Mononuclear cell (primary cell): Measurements from ENCODE around the gene CHST11. TPM values are rescaled to one million over a fixed set of nuclear protein-coding genes. Genes with fewer than 3 reads are reported as not detected.

Experiments used
- H3K27me3 ChIP-seq: 2 replicates; pipeline ENCODE4 v1.6.0; 2011; ENCODE audit warnings: low read length, control low read depth; ENCODE audit not compliant: insufficient read depth
- H3K4me1 ChIP-seq: 2 replicates; pipeline ENCODE4 v1.5.1; 2011; ENCODE audit warnings: mild to moderate bottlenecking, low read length, control low read depth; ENCODE audit not compliant: insufficient read depth
- H3K4me3 ChIP-seq: 2 replicates; pipeline ENCODE4 v1.5.1; 2011; ENCODE audit warnings: mild to moderate bottlenecking, low read length, moderate library complexity
- H3K9me3 ChIP-seq: 2 replicates; pipeline ENCODE4 v1.5.1; 2011; ENCODE audit warnings: low read depth, mild to moderate bottlenecking, control low read depth, low read length
- total RNA-seq: library from RNA; depleted of rRNA; stranded (reverse); fragments of >200 nt; gene quantifications from one replicate; pipeline ENCODE4 v1.2.3, GENCODE V29; 2012

The CHST11 gene
- total RNA-seq, 1 donor = 83.7 TPM

DNA sequence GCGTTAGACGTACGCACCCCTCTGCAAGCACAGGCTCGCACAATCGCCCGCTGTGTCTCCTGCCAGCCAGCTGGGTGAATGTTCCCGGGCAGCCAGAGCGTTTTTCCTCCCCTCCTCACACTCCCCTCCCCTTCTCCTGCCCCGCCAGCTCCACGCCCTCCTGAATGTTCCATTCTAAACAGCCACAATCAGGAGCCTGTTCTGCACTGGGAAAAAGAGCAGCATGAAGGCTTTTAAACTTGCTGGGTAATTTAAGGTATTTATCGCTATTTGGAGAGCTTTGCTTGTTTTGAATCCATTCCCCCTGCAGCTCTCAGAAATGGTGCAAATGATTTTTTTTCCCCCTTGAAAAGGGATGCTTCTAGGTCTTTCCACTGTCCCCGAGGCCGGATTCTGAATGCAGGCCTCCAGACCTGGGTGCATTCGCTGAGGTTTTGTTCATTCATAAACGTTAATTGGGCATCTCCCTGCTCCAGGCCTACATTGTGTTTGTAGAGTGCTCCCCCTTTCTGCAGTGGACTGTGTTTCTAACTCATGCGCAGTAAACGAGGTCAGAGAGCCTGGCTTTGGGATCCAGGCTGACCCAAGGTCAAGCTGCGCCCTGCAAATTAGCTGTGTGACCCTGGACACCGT lies 212.5 kb downstream of the CHST11 start:
- Histone ChIP-seq H3K27me3 (no peaks in the 10 kb centered on the region), H3K4me3 (no peak overlapping the region), H3K9me3 (no peaks in the 10 kb centered on the region), H3K4me1 (peaks cover 84% of the 10 kb centered on the region)

- Histone ChIP-seq H3K27me3 (no peaks in the 10 kb centered on the region), H3K9me3 (no peaks in the 10 kb centered on the region), H3K4me3 (no peak overlapping the region), H3K4me1 (peaks cover 84% of the 10 kb centered on the region)
These were observed 213.1 kb downstream of the CHST11 start for GRCh38 chr12:104669851-104670337.

DNA sequence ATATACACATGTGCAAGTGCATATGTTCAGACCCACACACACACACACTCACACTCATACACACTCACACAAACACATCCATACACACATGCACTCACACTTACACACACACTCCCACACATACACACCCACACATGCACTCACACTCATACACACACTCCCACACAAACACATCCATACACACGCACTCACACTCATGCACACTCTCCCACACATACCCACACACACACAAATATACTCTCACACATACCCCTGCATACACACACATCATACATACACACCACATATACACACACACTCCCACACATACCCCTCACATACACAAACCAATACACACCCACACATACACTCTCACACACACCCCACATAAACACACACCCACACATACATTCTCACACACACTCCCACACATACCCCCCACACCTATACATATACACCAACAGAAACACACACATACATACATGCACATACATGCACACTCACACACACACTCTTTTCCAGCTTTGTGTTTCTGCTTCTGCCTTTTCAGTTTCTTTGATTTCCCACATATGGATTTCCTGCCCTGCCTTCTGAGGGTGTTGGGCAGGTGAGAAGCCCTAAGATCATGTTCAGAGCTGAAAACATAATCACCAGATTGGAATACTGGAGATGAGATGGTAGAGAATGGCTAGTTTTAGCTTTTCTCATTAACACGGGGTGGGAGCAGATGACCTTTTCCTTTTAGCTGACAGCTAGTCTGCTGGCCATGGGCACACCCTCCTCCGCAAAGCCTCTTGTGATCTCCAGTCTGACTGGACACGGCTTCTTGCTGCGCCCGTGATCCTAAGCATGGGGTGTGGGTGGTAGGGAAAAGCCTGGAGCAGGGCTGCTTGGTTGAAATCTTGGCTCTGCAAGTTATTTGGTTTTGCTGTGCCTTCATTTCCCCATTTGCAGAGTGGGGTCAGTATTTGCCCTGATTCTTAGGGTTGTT lies 214.0 kb downstream of the CHST11 start:
- Histone ChIP-seq H3K27me3 (no peaks in the 10 kb centered on the region), H3K4me3 (no peak overlapping the region), H3K4me1 (peaks cover 85% of the 10 kb centered on the region)

DNA sequence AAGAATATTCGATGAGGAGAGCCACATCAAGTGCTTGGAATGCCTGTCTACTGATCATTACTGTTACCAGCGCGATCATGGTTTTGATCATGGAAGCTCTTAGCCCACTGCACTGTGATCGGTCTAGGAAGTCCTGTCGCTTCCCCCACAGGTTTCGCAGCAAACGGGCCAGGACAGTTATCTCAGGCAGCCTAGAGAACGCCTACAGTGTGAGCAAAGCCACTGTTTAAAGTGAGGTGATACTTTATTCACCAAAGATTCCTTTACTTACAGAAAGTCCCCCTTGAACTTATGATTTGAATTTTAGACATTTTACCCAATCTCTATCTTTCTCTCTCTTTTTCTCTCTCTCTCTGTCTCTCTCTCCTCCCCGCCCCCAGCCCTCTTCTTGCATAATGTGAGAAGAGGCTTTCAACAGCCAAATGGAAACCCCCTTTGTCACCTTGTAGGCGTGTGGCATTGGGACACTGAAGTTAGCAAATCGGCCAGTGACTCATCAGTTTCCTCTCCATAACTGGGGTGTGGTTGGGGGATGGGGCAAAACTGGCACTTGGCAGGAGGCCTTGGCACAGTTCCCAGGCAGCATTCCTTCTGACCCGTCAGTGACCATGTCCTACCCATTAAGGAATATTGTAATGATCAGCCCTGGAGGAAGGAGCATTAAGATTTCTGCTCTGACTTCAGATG lies 214.8 kb downstream of the CHST11 start:
- H3K4me3 ChIP-seq = no peak overlapping the region
- no peaks in the 10 kb centered on the region for H3K9me3 ChIP-seq
- H3K4me1 ChIP-seq = peaks cover 89% of the 10 kb centered on the region

More for the DNA sequence above, 214.0 kb downstream of the CHST11 start:
- H3K9me3 ChIP-seq = no peaks in the 10 kb centered on the region

GRCh38 chr12:104672096-104672445 lies 215.3 kb downstream of the CHST11 start:
- H3K4me1 ChIP-seq = peaks cover 89% of the 10 kb centered on the region
- no peaks in the 10 kb centered on the region for H3K9me3 ChIP-seq
- no peak overlapping the region for H3K4me3 ChIP-seq
- no peaks in the 10 kb centered on the region for H3K27me3 ChIP-seq

More for the DNA sequence above, 214.8 kb downstream of the CHST11 start:
- H3K27me3 ChIP-seq = no peaks in the 10 kb centered on the region

DNA sequence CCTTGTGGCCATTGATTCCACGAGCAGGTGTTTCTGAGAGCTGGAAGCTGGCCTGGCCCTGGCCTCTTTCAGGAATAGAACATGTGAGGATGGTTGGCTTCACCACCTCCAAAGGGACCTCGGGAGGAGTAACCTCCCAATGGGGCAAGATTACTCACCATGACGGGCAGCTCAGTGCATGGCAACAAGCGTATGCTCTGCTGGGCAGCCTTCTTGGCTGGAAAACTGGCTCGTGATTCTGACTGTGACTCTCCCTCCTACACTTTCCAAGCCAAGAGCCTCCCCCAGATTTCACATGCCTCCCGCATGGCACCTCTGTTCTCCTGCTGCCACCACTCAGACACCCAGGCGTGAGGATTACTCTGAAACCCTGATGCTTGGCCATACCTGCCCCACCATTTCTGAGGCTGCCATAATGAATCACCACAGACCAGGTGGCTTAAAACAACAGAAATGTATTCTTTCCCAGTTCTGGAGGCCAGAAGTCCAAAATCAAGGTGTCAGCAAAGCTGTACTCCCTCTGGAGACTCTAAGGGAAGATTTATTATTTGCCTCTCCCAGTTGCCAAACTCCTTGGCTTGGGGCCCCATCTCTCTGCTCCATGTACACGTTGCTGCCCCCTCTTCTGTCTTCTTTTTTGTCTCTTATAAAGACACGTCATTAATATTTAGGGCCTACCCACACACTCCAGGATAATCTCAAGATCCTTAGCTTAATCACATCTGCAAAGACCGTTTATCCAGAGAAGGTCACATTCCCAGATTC lies 215.9 kb downstream of the CHST11 start:
- no peak overlapping the region for H3K4me3 ChIP-seq
- H3K27me3 ChIP-seq = no peaks in the 10 kb centered on the region
- peaks cover 88% of the 10 kb centered on the region for H3K4me1 ChIP-seq
- H3K9me3 ChIP-seq = no peaks in the 10 kb centered on the region

GRCh38 chr12:104673294-104673693 lies 216.5 kb downstream of the CHST11 start:
- Histone ChIP-seq H3K9me3 (no peaks in the 10 kb centered on the region), H3K4me3 (no peak overlapping the region), H3K4me1 (peaks cover 82% of the 10 kb centered on the region)

GRCh38 chr12:104673696-104674482 lies 217.1 kb downstream of the CHST11 start:
- Histone ChIP-seq H3K9me3 (no peaks in the 10 kb centered on the region), H3K4me3 (no peak overlapping the region), H3K27me3 (no peaks in the 10 kb centered on the region), H3K4me1 (peaks cover 77% of the 10 kb centered on the region)

More at GRCh38 chr12:104673294-104673693, 216.5 kb downstream of the CHST11 start:
- no peaks in the 10 kb centered on the region for H3K27me3 ChIP-seq

GRCh38 chr12:104676636-104677035 lies 219.9 kb downstream of the CHST11 start:
- H3K27me3 ChIP-seq = no peaks in the 10 kb centered on the region
- peaks cover 77% of the 10 kb centered on the region for H3K4me1 ChIP-seq
- H3K4me3 ChIP-seq = no peak overlapping the region
- no peaks in the 10 kb centered on the region for H3K9me3 ChIP-seq

- Histone ChIP-seq H3K9me3 (no peaks in the 10 kb centered on the region), H3K4me1 (peaks cover 77% of the 10 kb centered on the region), H3K4me3 (no peak overlapping the region), H3K27me3 (no peaks in the 10 kb centered on the region)
These were observed 220.8 kb downstream of the CHST11 start for GRCh38 chr12:104677441-104678089.

GRCh38 chr12:104680070-104680469 lies 223.3 kb downstream of the CHST11 start:
- Histone ChIP-seq H3K4me1 (peaks cover 82% of the 10 kb centered on the region), H3K4me3 (no peak overlapping the region), H3K9me3 (no peaks in the 10 kb centered on the region), H3K27me3 (no peaks in the 10 kb centered on the region)

- Histone ChIP-seq H3K4me3 (no peak overlapping the region), H3K27me3 (no peaks in the 10 kb centered on the region), H3K9me3 (no peaks in the 10 kb centered on the region), H3K4me1 (peaks cover 85% of the 10 kb centered on the region)
These were observed 223.7 kb downstream of the CHST11 start for GRCh38 chr12:104680491-104680890.

GRCh38 chr12:104681012-104681690 lies 224.4 kb downstream of the CHST11 start:
- Histone ChIP-seq H3K4me1 (peaks cover 86% of the 10 kb centered on the region), H3K9me3 (no peaks in the 10 kb centered on the region), H3K27me3 (no peaks in the 10 kb centered on the region), H3K4me3 (no peak overlapping the region)
